ENCODE results near the gene FCN3. TPM values are rescaled to one million over a fixed set of nuclear protein-coding genes. Genes with fewer than 3 reads are reported as not detected.

Gene FCN3
- total RNA-seq, 4 donors from 2014 or later: 3.0 to 4.7 (median 4.3) TPM

DNA sequence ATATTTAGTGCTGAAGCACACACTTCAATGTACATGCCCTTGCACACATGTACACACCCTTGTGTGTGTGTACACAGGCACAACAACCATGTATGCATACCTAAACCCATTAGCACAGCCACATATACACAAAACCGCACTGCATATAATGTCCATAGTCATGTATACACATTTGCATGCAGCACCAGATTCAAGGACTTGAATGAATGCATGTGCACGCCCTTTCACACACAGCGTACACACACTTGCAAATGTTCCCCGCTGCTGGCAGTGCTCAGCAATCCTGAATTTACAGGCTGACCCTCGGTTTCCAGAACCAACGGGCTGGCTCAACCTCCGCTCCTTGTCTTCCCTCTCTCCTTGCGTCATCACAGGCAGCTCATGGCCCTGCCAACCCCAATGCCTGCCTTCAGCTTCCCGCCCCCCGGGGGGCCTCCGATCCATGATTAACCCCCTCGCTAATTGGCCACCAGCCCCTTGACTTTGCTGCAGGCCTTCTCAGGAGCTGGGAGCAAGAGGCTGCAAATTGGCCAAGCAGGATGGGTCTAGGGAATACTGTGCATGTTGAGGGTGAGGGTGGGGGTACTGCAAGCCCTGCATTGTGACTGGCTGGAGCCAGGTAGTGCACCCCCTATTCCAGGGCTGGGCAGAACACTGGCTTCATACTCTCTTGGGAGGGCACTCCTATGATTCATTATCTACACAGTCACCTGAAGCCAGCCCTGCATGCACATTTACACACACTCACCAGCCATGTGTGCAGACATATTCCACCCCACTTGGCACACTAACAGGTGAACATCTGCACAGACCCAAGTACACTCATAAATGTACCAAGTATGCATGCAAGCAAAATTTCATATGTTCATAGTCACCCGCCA, 25.7 kb upstream of the FCN3 start:
- Histone ChIP-seq H3K9me3 (no peaks in the 10 kb centered on the region), H3K27me3 (no peaks in the 10 kb centered on the region), H3K4me3 (no peak overlapping the region), H3K27ac (no peak overlapping the region), H3K4me1 (peaks cover 37 to 94% (median 45%) of the 10 kb centered on the region in 3 donors), H3K36me3 (peaks cover 0 to 6% (median 0%) of the 10 kb centered on the region in 3 donors)
- DNase-seq: no peak
- WGBS, 2 donors: 23 to 45% methylated on average over 8 to 9 of the region's 13 CpGs
- intact Hi-C loops (cut with DNase I): loop anchor here (10.0 kb wide), 1 partner anchor 204 kb away; the partner anchor contains the start of gene AHDC1
- TF ChIP-seq, protein P1, sequence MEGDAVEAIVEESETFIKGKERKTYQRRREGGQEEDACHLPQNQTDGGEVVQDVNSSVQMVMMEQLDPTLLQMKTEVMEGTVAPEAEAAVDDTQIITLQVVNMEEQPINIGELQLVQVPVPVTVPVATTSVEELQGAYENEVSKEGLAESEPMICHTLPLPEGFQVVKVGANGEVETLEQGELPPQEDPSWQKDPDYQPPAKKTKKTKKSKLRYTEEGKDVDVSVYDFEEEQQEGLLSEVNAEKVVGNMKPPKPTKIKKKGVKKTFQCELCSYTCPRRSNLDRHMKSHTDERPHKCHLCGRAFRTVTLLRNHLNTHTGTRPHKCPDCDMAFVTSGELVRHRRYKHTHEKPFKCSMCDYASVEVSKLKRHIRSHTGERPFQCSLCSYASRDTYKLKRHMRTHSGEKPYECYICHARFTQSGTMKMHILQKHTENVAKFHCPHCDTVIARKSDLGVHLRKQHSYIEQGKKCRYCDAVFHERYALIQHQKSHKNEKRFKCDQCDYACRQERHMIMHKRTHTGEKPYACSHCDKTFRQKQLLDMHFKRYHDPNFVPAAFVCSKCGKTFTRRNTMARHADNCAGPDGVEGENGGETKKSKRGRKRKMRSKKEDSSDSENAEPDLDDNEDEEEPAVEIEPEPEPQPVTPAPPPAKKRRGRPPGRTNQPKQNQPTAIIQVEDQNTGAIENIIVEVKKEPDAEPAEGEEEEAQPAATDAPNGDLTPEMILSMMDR (IDR thresholded peaks at IDR 0.05): no peak
- no peak for TF ChIP-seq POLR2A (IDR thresholded peaks at IDR 0.05)

DNA sequence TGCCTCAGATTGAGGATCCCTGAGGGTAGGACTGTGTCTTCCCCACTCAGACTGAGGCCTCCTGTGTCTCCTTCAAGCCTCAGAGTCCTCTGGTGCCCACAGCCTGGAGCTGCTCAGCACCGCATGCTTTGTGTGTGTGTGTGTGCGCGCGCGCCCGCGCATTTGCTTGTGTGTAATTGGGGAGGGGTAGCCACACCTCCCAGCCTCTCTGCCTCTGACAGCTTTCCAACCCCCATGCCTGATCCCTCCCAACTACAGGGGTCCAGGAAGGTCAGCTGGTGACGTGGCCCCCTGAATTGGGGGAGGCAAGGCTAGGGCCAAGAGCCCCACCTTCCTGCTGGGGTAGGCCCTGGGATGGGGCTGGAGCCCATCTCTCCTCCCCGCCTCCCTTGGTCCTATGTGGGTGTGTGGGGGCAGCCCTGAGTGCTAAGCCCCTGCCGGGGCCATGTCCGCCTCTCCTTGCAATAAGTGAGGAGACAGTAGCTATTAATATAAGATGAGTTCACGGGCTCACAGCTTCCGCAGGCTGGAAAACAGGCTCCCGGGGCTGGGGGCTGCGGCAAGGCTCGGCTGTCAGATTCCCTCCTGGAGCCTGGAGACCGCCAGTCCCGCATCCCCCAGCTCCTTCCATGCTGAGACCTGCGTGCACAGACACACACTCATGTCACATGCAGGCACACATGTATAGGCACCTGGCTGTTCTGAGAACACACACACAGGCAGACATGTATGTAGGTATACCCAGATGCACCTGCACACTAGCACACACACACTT, 24.8 kb upstream of the FCN3 start:
- TF ChIP-seq, protein P1 (IDR thresholded peaks at IDR 0.05): no peak
- no peak for TF ChIP-seq POLR2A (IDR thresholded peaks at IDR 0.05)
- intact Hi-C loops (cut with DNase I): loop anchor here (10.0 kb wide), 2 partner anchors 205 to 265 kb away; partner anchors contain the start of gene AHDC1
- DNase-seq: no peak
- Histone ChIP-seq H3K27me3 (no peaks in the 10 kb centered on the region), H3K27ac (no peak overlapping the region), H3K36me3 (no peaks in the 10 kb centered on the region), H3K4me3 (no peak overlapping the region), H3K9me3 (no peaks in the 10 kb centered on the region), H3K4me1 (peaks cover 31 to 92% (median 38%) of the 10 kb centered on the region in 3 donors)
- WGBS, 2 donors: 53 to 62% methylated on average over 6 to 10 of the region's 19 CpGs

DNA sequence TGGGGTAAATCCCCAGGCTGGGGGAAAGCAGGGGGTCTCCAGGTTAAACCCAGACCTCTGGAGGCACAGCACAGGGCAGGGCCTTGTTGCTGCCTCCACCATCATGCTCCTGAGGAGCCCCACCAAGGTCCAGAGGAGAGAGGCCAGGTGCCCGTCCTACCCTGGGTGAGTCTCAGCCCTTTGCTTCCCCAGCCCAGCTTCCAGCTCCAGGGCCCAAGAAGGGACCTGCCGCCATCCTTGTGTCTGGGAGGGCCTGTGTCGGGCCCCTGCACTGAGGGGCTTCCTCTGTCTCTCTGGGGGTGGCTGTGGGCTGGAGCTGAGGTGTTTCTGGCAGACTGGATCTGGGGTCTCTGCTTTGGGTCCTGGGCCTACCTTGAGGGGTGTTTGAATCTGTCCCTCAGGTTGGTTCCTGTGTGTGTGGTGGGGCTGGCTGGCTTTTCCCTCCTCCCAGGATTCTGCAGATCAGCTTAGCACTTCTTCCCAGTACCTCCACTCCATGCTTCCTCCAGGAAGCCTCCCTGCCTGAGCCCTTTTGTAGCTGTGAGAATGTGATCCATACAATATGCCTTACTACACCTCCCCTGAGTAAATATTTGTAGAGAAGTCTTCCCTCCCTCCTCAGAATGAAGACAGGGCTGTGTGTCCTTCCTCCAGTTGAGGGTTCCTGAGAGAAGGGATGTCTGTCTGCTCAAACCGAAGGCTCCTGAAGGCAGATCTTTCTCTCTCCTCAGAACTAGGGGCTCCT, 24.0 kb upstream of the FCN3 start:
- TF ChIP-seq, protein P1 (IDR thresholded peaks at IDR 0.05): no peak
- WGBS, 2 donors: 73 to 83% methylated on average over 1 to 2 of the region's 4 CpGs
- peaks cover 24 to 83% (median 30%) of the 10 kb centered on the region in 3 donors for H3K4me1 ChIP-seq
- intact Hi-C loops (cut with DNase I): loop anchor here (10.0 kb wide), 1 partner anchor 266 kb away; no protein-coding TSS in a partner anchor
- H3K27me3 ChIP-seq: no peaks in the 10 kb centered on the region
- no peak overlapping the region for H3K4me3 ChIP-seq
- H3K36me3 ChIP-seq: no peaks in the 10 kb centered on the region
- DNase-seq: no peak
- no peak overlapping the region for H3K27ac ChIP-seq
- no peaks in the 10 kb centered on the region for H3K9me3 ChIP-seq

GRCh38 chr1:27397749-27398148, 23.1 kb upstream of the FCN3 start:
- H3K27me3 ChIP-seq: no peaks in the 10 kb centered on the region
- 58 to 69% methylated on average over 4 to 7 of the region's 7 CpGs for whole genome bisulfite sequencing, 2 donors
- no peaks in the 10 kb centered on the region for H3K9me3 ChIP-seq
- intact Hi-C loops (cut with DNase I): loop anchor here (10.0 kb wide), 1 partner anchor 267 kb away; no protein-coding TSS in a partner anchor
- no peaks in the 10 kb centered on the region for H3K36me3 ChIP-seq
- TF ChIP-seq POLR2A (IDR thresholded peaks at IDR 0.05): no peak
- TF ChIP-seq, protein P1 (IDR thresholded peaks at IDR 0.05): no peak
- H3K4me3 ChIP-seq: no peak overlapping the region
- no peak for DNase-seq
- no peak overlapping the region for H3K27ac ChIP-seq
- peaks cover 17 to 80% (median 24%) of the 10 kb centered on the region in 3 donors for H3K4me1 ChIP-seq
